SK-N-SH treated with all-trans-retinoic acid at 6 μM for 48 hours (cell line): Measurements from ENCODE around the gene POLR2A.

Experiments used
- RARB ChIP-seq: fragments of 250-450 bp; sonication (Bioruptor Pico); IDR thresholded peaks from 2 replicates; pipeline ENCODE4 v1.8.0; 2021; ENCODE audit warnings: mild to moderate bottlenecking, moderate library complexity
- ZFP30 ChIP-seq: fragments of 450-650 bp; formaldehyde crosslinking; IDR thresholded peaks from 2 replicates; pipeline ENCODE4 v1.5.0; 2022; ENCODE audit warnings: mild to moderate bottlenecking, moderate library complexity
- ZNF8 ChIP-seq: fragments of 450-650 bp; formaldehyde crosslinking; IDR thresholded peaks from 2 replicates; pipeline ENCODE4 v1.5.0; 2020; ENCODE audit warnings: mild to moderate bottlenecking, moderate library complexity

- TF ChIP-seq RARB (CRISPR knock-in tag) (no peak), ZNF8 (no peak), ZFP30 (no peak)
These were observed 12.4 kb upstream of the POLR2A start for GRCh38 chr17:7471729-7472128.
